Measurements from ENCODE around the gene NT5E. TPM values are rescaled to one million over a fixed set of nuclear protein-coding genes. Genes with fewer than 3 reads are reported as not detected.

NT5E gene
- total RNA-seq, 1 experiment from 2014 or later = 0.81 TPM

GRCh38 chr6:85452441-85452881 lies 2.6 kb downstream of the NT5E start:
- DNase-seq (ENCODE audit: low spot score) (no peak), ATAC-seq (no peak)
- Mint-ChIP-seq H3K4me1 (peaks cover 13% of the 10 kb centered on the region), H3K27me3 (ENCODE audit: low read depth) (peaks cover 75% of the 10 kb centered on the region), H3K4me3 (no peak overlapping the region), H3K36me3 (no peaks in the 10 kb centered on the region), H3K9me3 (no peaks in the 10 kb centered on the region), H3K27ac (no peak overlapping the region)
- POLR2A ChIA-PET = no interaction called here
- CTCF ChIA-PET = interaction anchor here (1.3 kb wide), 1 partner anchor 30 kb away, joined by 7 read pairs; no protein-coding TSS in a partner anchor
- TF ChIP-seq ZMAT4 (CRISPR knock-in tag; IDR thresholded peaks at IDR 0.05) (no peak), OVOL2 (CRISPR knock-in tag; IDR thresholded peaks at IDR 0.05; ENCODE audit: borderline replicate concordance) (no peak), FOXJ3 (CRISPR knock-in tag; IDR thresholded peaks at IDR 0.05; ENCODE audit: borderline replicate concordance) (no peak), JAZF1 (CRISPR knock-in tag; IDR thresholded peaks at IDR 0.05) (no peak), PRRX2 (CRISPR knock-in tag; IDR thresholded peaks at IDR 0.05) (no peak), ARID4B (CRISPR knock-in tag; IDR thresholded peaks at IDR 0.05; ENCODE audit: borderline replicate concordance) (no peak), ELF4 (CRISPR knock-in tag; IDR thresholded peaks at IDR 0.05; ENCODE audit: low read depth) (no peak), AFF4 (CRISPR knock-in tag; IDR thresholded peaks at IDR 0.05; ENCODE audit: borderline replicate concordance) (no peak), ZNF263 (CRISPR knock-in tag; IDR thresholded peaks at IDR 0.05; ENCODE audit: low read depth) (no peak), IRF2 (CRISPR knock-in tag; IDR thresholded peaks at IDR 0.05; ENCODE audit: borderline replicate concordance, low read depth) (no peak), GABPB1 (CRISPR knock-in tag; IDR thresholded peaks at IDR 0.05) (no peak), ZNF423 (CRISPR knock-in tag; IDR thresholded peaks at IDR 0.05) (no peak), NR3C1 (CRISPR knock-in tag; conservative IDR thresholded peaks at IDR 0.05; ENCODE audit: low read depth) (no peak), ZNF425 (CRISPR knock-in tag; conservative IDR thresholded peaks at IDR 0.05) (no peak), SP1 (CRISPR knock-in tag; conservative IDR thresholded peaks at IDR 0.05) (no peak), ATF1 (CRISPR knock-in tag; IDR thresholded peaks at IDR 0.05) (no peak)
- TF ChIP-seq, protein P1, sequence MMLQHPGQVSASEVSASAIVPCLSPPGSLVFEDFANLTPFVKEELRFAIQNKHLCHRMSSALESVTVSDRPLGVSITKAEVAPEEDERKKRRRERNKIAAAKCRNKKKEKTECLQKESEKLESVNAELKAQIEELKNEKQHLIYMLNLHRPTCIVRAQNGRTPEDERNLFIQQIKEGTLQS (CRISPR knock-in tag; conservative IDR thresholded peaks at IDR 0.05) = no peak
- TF ChIP-seq, protein P2, sequence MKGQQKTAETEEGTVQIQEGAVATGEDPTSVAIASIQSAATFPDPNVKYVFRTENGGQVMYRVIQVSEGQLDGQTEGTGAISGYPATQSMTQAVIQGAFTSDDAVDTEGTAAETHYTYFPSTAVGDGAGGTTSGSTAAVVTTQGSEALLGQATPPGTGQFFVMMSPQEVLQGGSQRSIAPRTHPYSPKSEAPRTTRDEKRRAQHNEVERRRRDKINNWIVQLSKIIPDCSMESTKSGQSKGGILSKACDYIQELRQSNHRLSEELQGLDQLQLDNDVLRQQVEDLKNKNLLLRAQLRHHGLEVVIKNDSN (CRISPR knock-in tag; IDR thresholded peaks at IDR 0.05) = no peak

Measured in WTC11 (cell line).